HFFc6 (cell line): ENCODE data around the gene E2F8. TPM values are rescaled to one million over a fixed set of nuclear protein-coding genes. Genes with fewer than 3 reads are reported as not detected.

Experiments used
- DNase-seq: peaks from one replicate; pipeline ENCODE4 v3.0.0-alpha.2; 2018
- H3K27ac Mint-ChIP-seq: 2 replicates; pipeline ENCODE4 v1.8.0; 2020; ENCODE audit warnings: mild to moderate bottlenecking, mixed read lengths
- H3K27me3 Mint-ChIP-seq: 2 replicates; pipeline ENCODE4 v1.8.0; 2021; ENCODE audit warnings: mild to moderate bottlenecking, moderate library complexity, mixed read lengths; ENCODE audit not compliant: insufficient read depth
- H3K36me3 Mint-ChIP-seq: 2 replicates; pipeline ENCODE4 v1.8.0; 2021; ENCODE audit warnings: low read depth, mixed read lengths
- H3K4me1 Mint-ChIP-seq: 2 replicates; pipeline ENCODE4 v1.8.0; 2020; ENCODE audit warnings: low read depth, mixed read lengths
- H3K4me3 Mint-ChIP-seq: 2 replicates; pipeline ENCODE4 v1.8.0; 2020; ENCODE audit warnings: mild to moderate bottlenecking, moderate library complexity, mixed read lengths
- H3K9me3 Mint-ChIP-seq: 2 replicates; pipeline ENCODE4 v1.8.0; 2020; ENCODE audit warnings: mild to moderate bottlenecking, mixed read lengths
- total RNA-seq, 6 experiments: library from RNA; stranded (reverse); fragmentation: NEBNext Ultra II Directional; extraction: Animal tissue kit (Norgen Biotek cat#: 25700); gene quantifications; 2 replicates in 1 of 6; 3 replicates in 5 of 6; pipeline ENCODE4 v1.2.3, GENCODE V29; 2021
- TF ChIP-seq, protein P1 (sequence below): fragments of 200-600 bp; sonication (generic); IDR thresholded peaks from 2 replicates; pipeline ENCODE4 v1.5.0; 2021; ENCODE audit warnings: antibody characterized with exemption, mild to moderate bottlenecking

E2F8 gene
- total RNA-seq, 6 experiments from 2014 or later, result 1.5 to 4.3 (median 3.4) TPM

DNA sequence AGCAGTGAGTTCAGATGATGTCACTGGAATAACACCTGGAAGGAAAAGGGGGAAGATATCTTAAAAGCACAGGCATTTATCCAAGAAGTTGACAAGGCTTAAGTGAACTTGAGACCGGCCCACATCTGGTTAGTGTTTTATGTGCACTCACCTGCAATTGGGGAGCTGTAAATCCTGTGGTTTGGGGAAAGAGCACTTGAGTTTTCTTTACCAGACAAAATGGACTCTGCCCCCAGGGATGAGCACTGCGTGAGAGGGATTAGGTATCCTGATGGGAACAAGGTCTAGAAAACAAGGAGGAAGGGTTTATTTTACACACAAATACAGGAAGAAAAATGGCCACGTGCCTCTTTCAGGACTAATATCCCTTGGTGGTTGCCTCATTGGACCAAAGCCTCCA lies 15.2 kb downstream of the E2F8 start:
- Mint-ChIP-seq H3K4me3 (no peak overlapping the region), H3K4me1 (0 out of 2 replicates have a peak, but pooled peaks cover 5% of the 10 kb centered on the region), H3K27ac (no peak overlapping the region), H3K27me3 (no peaks in the 10 kb centered on the region; the same call in 1 of the 2 replicates), H3K9me3 (no peaks in the 10 kb centered on the region), H3K36me3 (peaks cover 16% of the 10 kb centered on the region)
- TF ChIP-seq, protein P1, sequence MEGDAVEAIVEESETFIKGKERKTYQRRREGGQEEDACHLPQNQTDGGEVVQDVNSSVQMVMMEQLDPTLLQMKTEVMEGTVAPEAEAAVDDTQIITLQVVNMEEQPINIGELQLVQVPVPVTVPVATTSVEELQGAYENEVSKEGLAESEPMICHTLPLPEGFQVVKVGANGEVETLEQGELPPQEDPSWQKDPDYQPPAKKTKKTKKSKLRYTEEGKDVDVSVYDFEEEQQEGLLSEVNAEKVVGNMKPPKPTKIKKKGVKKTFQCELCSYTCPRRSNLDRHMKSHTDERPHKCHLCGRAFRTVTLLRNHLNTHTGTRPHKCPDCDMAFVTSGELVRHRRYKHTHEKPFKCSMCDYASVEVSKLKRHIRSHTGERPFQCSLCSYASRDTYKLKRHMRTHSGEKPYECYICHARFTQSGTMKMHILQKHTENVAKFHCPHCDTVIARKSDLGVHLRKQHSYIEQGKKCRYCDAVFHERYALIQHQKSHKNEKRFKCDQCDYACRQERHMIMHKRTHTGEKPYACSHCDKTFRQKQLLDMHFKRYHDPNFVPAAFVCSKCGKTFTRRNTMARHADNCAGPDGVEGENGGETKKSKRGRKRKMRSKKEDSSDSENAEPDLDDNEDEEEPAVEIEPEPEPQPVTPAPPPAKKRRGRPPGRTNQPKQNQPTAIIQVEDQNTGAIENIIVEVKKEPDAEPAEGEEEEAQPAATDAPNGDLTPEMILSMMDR, result no peak
- no peak for DNase-seq

DNA sequence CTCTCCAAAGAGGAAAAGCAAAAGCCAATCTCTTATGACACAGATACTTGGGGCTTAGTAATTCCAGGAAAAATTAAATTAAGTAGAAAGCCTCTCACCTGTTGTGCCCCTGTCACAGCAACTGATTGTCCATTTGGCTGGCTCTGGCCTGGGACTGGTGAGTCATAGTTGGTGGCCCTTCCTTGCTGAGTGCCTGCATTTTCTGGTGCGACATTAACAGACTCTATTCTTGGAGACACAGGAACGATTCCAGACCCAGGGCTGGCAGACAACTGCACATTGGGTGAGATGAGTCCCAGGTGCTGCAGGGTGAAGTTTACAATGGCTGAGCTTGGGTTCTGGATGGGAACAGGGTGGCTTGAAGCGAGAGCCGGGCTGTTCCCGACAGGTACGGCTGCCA lies 15.6 kb downstream of the E2F8 start:
- H3K27me3 Mint-ChIP-seq, result no peaks in the 10 kb centered on the region; the same call in 1 of the 2 replicates
- no peak for DNase-seq
- H3K4me1 Mint-ChIP-seq, result 0 out of 2 replicates have a peak, but pooled peaks cover 5% of the 10 kb centered on the region
- H3K27ac Mint-ChIP-seq, result no peak overlapping the region
- no peak overlapping the region for H3K4me3 Mint-ChIP-seq
- TF ChIP-seq, protein P1, result no peak
- H3K36me3 Mint-ChIP-seq, result peaks cover 16% of the 10 kb centered on the region
- H3K9me3 Mint-ChIP-seq, result no peaks in the 10 kb centered on the region

DNA sequence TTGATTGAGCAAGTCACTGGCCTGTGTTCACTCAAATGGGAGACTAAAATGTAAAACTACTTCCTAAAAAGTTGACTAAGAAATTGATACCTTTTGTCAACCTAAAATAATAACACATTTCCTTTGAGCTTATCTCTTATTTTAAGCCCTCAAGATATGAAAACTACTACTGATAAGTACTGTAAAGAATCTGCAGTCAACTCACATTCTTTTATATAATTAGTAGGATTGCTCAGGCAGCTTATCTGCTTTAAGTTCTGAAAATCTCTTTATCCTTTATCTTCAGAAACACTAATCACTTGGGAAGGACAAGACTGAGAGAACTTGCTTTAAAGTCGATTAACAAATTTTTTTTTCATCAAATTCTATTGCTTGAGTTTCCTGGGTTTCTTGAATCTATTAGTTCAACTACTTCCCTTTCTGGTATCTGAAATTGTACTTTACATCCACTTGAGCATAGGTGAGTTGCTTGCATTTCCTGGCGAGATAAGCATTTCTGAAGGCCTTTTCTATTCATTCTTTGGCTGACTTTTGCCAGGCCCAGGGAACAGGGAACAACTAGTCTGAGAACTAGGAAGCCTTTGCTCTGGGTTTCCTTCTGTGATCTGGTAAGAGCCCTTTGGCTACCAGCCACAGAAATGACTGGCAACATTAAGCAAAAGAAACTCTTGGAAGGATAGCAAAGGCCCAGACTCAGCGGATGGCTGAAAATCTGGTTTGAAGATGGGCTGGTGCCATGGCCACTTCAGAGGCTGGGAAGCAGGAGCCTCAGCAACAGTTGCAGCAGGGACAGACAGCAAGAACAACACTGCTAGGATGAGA lies 19.6 kb downstream of the E2F8 start:
- Mint-ChIP-seq H3K4me1 (peaks cover 4% of the 10 kb centered on the region; the same call in 1 of the 2 replicates), H3K4me3 (no peak overlapping the region), H3K9me3 (no peaks in the 10 kb centered on the region), H3K27ac (no peak overlapping the region), H3K27me3 (peaks cover 4% of the 10 kb centered on the region), H3K36me3 (peaks cover 16% of the 10 kb centered on the region)
- TF ChIP-seq, protein P1, result no peak
- no peak for DNase-seq

DNA sequence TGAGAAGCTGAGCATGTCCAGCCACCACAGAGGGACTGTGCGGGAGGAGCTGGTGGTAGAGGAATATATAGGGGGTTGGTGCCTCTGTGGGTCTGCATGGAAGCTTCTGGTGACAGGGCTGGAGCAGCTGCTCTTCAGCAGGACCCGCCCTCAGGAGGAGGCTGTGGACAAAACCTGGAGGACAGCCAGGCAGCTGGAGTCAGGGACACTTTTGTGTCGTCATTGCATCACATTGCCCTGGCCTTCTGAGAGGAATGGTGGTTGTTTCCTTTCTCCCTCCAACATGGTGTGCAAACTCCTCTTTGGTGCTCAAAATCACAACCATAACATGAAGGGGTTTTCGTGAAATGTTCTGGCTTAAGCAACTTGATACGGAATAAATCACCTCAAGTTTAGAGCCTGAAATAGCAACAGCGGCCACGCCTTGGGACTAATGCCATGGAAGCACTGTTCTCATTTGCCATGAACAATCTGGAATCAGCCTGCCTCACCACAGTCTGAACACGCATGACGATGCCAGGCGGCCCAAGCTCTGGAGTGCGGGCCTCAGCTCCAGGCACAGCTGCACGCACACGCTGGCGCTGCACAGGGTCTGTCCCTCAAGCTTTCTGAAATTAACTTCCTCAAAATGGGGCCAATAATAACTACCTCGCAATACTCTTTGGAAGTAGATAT lies 21.8 kb downstream of the E2F8 start:
- Mint-ChIP-seq H3K36me3 (no peaks in the 10 kb centered on the region), H3K4me3 (no peak overlapping the region), H3K27me3 (peaks cover 17% of the 10 kb centered on the region), H3K4me1 (peaks cover 4% of the 10 kb centered on the region; the same call in 1 of the 2 replicates), H3K9me3 (no peaks in the 10 kb centered on the region), H3K27ac (no peak overlapping the region)
- TF ChIP-seq, protein P1, result no peak
- DNase-seq, result no peak

DNA sequence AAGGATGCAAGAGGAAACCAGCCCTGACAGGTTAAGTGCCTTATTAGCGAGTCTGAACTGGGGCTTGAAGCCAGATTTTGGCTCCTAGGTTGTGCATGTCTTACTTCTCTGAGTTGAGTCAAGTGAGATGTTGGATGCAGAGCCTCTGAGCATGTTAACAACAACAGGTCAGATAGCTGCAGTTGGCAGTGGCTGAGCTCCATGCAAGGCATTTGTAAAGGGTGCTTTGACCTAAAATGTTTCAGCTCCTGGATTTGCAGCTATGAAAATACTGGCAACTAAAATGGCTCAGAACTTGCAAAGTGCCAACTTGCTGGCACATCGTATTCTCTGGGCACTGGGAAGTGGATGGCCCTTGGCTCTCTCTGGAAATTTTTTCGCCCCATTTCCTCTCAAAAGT lies 22.5 kb downstream of the E2F8 start:
- H3K27me3 Mint-ChIP-seq, result peaks cover 17% of the 10 kb centered on the region

More for the DNA sequence above, 22.5 kb downstream of the E2F8 start:
- Mint-ChIP-seq H3K36me3 (no peaks in the 10 kb centered on the region), H3K9me3 (no peaks in the 10 kb centered on the region), H3K4me1 (peaks cover 4% of the 10 kb centered on the region; the same call in 1 of the 2 replicates), H3K27ac (no peak overlapping the region), H3K4me3 (no peak overlapping the region)
- TF ChIP-seq, protein P1, result no peak
- no peak for DNase-seq
